K562 (cell line): Measurements from ENCODE around the gene SLC17A9. TPM values are rescaled to one million over a fixed set of nuclear protein-coding genes. Genes with fewer than 3 reads are reported as not detected.

ENCODE experiments used
- AFF1 ChIP-seq, 2 experiments: fragments of 450-650 bp; IDR thresholded peaks; 2 replicates each; pipeline ENCODE4 v1.6.1; 2018; ENCODE audit warnings: mild to moderate bottlenecking in 2 of 2, low read depth in 1 of 2; ENCODE audit not compliant: partially characterized antibody in 2 of 2
- CLOCK ChIP-seq: fragments of 250-450 bp; sonication (Bioruptor Pico); IDR thresholded peaks from 2 replicates; pipeline ENCODE4 v1.4.0; 2020; ENCODE audit warnings: mild to moderate bottlenecking, moderate library complexity, borderline replicate concordance
- MCM2 ChIP-seq: fragments of 450-650 bp; IDR thresholded peaks from 2 replicates; pipeline ENCODE4 v1.6.1; 2017; ENCODE audit warnings: low read depth, mild to moderate bottlenecking
- MIER1 ChIP-seq: fragments of 450-650 bp; IDR thresholded peaks from 2 replicates; pipeline ENCODE4 v1.6.1; 2016; ENCODE audit warnings: antibody characterized with exemption, mild to moderate bottlenecking, low read depth
- NRF1 ChIP-seq, 2 experiments: fragments of 450-650 bp; IDR thresholded peaks in 1 of 2; conservative IDR thresholded peaks in 1 of 2; 2 replicates each; pipeline ENCODE4 v1.6.1; 2014; ENCODE audit warnings: mild to moderate bottlenecking in 2 of 2
- PHF8 ChIP-seq: fragments of 200-600 bp; sonication (generic); IDR thresholded peaks from 2 replicates; pipeline ENCODE4 v1.6.1; 2012; ENCODE audit warnings: mixed run types, mild to moderate bottlenecking, inconsistent platforms, low read length, moderate library complexity, borderline replicate concordance
- POLR2H ChIP-seq: IDR thresholded peaks from 2 replicates; pipeline ENCODE4 v1.6.1; 2016; ENCODE audit warnings: missing genetic modification characterization, low read depth, mild to moderate bottlenecking, control low read depth, missing compliant biosample characterization, moderate library complexity
- RBBP5 ChIP-seq: fragments of 200-600 bp; sonication (generic); IDR thresholded peaks from 2 replicates; pipeline ENCODE4 v1.6.1; 2012; ENCODE audit warnings: borderline replicate concordance, mild to moderate bottlenecking, low read length, control low read depth, inconsistent platforms; ENCODE audit not compliant: insufficient read depth, poor library complexity, severe bottlenecking
- RREB1 ChIP-seq: fragments of 250-450 bp; sonication (Bioruptor Pico); IDR thresholded peaks from 2 replicates; pipeline ENCODE4 v1.4.0; 2020
- TAF15 ChIP-seq: fragments of 200-400 bp; formaldehyde crosslinking; IDR thresholded peaks from 2 replicates; pipeline ENCODE4 v1.6.1; 2017; ENCODE audit warnings: mild to moderate bottlenecking, low read depth, low read length, moderate library complexity
- TSC22D4 ChIP-seq: fragments of 450-650 bp; IDR thresholded peaks from 2 replicates; pipeline ENCODE4 v1.6.1; 2016; ENCODE audit warnings: missing genetic modification characterization, missing biosample characterization, control low read depth
- ZFP1 ChIP-seq: fragments of 450-650 bp; formaldehyde crosslinking; IDR thresholded peaks from 2 replicates; pipeline ENCODE4 v1.4.0; 2020; ENCODE audit warnings: mild to moderate bottlenecking, mixed read lengths
- ZNF699 ChIP-seq: fragments of 250-450 bp; sonication (Bioruptor Pico); IDR thresholded peaks from 2 replicates; pipeline ENCODE4 v1.8.0; 2021; ENCODE audit warnings: mild to moderate bottlenecking, moderate library complexity; ENCODE audit not compliant: insufficient replicate concordance
- polyA plus RNA-seq, 8 experiments: library from polyadenylated mRNA; depleted of rRNA in 4 of 8; stranded (reverse) in 5 of 8; unstranded in 3 of 8; fragments of >200 nt; fragmentation: Nextera tagmentation in 2 of 8; fragmentation: Illumina TruSeq in 1 of 8; extraction: Ambion mirVana in 2 of 8; extraction: Trizol in 1 of 8; gene quantifications; 2 replicates each; pipeline versions ENCODE4 v1.2.1 to v1.2.3, GENCODE V29; 2011 to 2014; ENCODE audit warnings: inconsistent platforms in 1 of 8, missing spikeins in 1 of 8
- total RNA-seq, 7 experiments: library from RNA; depleted of rRNA in 6 of 7; stranded (reverse); fragments of >200 nt in 6 of 7; fragmentation: Illumina TruSeq in 2 of 7; extraction: Trizol in 2 of 7; gene quantifications; 2 replicates each; pipeline versions ENCODE4 v1.2.1 to v1.2.3, GENCODE V29; 2011 to 2021; ENCODE audit warnings: low replicate concordance in 1 of 7

SLC17A9 gene
- total and polyA plus RNA-seq, 9 of the 15 experiments (the other 6 are each of a cell fraction or from before 2014, with no cell fraction given): 0.04 to 0.31 TPM; not detected in 7

GRCh38 chr20:62926229-62927127, 26.0 kb upstream of the SLC17A9 start, which contains the start of gene DIDO1 (continued):
- no peak for TF ChIP-seq RREB1 (CRISPR knock-in tag)
- no peak for TF ChIP-seq TSC22D4 (tag)
- TF ChIP-seq RBBP5: no peak
- TF ChIP-seq MIER1: no peak
- TF ChIP-seq CLOCK: no peak
- no peak for TF ChIP-seq POLR2H (tag)
- TF ChIP-seq AFF1 (IDR thresholded peaks at IDR 0.05; ENCODE audit: low read depth in 1 of 2, partially characterized antibody in 2 of 2): no peak
- peak; percentile 97 for TF ChIP-seq NRF1 (conservative IDR thresholded peaks at IDR 0.05 in 1 of 2, IDR thresholded peaks at IDR 0.05 in 1 of 2)
- no peak for TF ChIP-seq MCM2
- TF ChIP-seq PHF8: peak; percentile 80; the same call in 1 of the 2 replicates
- TF ChIP-seq ZFP1: no peak
- TF ChIP-seq ZNF699: no peak
- no peak for TF ChIP-seq TAF15
